CD4-positive, alpha-beta T cell treated with Interleukin-15 for 4 hours (primary cell): ENCODE data around the gene TMEM14C.
"Not testable (repeated sequence)": the region's sequence is repeated elsewhere in the genome, so short reads cannot be mapped to it uniquely, and the experiment has no call there.

Experiments used
- DNase-seq: peaks from one replicate; pipeline ENCODE4 v3.0.0-alpha.2; 2020; ENCODE audit warnings: low spot score

Gene TMEM14C

DNA sequence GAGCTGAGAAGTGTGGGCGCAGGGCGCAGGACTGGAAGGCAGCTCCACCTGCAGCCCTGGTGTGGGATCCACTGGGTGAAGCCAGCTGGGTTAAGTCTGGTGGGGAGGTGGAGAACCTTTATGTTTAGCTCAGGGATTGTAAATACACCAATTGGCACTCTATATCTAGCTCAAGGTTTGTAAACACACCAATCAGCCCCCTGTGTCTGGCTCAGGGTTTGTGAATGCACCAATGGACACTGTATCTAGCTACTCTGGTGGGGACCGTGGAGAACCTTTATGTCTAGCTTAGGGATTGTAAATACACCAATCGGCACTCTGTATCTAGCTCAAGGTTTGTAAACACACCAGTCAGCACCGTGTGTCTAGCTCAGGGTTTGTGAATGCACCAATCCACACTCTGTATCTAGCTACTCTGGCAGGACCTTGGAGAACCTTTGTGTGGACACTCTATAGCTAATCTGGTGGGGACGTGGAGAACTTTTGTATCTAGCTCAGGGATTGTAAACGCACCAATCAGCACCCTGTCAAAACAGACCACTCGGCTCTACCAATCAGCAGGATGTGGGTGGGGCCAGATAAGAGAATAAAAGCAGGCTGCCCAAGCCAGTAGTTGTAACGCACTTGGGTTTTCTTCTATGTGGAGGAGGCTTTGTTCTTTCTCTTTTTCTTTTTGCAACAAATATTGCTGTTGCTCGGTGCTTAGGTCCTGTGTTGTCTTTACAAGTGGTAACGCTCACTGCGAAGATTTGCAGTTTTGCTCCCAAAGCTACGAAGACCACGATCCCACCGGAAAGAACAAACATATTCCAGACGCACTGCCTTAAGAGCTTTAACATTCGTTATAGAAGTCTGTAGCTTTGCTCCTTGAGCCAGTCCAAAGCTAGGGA is 1.7 kb upstream of the TMEM14C start:
- DNase-seq, result peak; percentile 14

DNA sequence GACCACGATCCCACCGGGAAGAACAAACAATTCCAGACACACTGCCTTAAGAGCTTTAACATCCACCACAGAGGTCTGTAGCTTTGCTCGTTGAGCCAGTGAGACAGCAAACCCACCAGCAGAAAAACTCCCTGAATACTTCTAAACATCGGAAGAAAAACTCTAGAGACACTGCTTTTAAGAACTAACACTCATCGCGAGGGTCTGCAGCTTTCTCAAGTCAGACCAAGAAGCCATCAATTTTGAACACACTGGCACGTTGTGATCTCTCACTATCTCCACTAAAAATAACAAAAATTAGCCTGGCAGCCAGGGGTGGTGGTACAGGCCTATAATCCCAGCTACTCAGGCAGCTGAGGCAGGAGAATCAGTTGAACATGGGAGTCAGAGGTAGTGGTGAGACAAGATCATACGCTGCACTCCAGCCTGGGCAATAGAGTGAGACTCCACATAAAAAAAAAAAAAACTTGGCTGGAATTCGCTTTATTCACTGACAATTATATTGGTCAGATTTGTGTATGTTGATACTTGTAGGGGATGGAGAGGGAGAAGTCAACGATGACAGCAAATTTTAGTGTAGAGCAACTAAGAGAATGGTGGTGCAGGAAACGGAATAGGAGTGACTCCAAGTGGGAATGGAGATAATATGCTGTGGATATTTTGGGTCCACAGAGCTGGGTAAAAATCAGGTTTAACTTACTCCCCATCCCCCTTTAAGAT is 860 bp upstream of the TMEM14C start:
- DNase-seq, result no peak

DNA sequence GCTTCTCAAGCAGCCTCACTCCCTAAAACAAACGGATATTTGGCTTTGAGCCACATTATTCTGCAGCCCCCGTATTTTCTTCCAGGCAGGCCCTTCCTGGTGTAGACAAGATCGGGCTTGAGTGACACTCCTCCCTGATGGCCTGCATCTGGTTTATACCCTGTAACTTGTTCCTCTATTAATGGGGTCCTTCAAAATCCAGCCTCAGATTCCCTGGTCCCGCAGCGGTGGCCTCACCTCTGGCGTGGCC is 375 bp upstream of the TMEM14C start:
- no peak for DNase-seq

GRCh38 chr6:10723567-10723881 is 654 bp downstream of the TMEM14C start:
- DNase-seq, result no peak

GRCh38 chr6:10725044-10725443 is 2.2 kb downstream of the TMEM14C start:
- no peak for DNase-seq

GRCh38 chr6:10725716-10726115 is 2.8 kb downstream of the TMEM14C start:
- no peak for DNase-seq

DNA sequence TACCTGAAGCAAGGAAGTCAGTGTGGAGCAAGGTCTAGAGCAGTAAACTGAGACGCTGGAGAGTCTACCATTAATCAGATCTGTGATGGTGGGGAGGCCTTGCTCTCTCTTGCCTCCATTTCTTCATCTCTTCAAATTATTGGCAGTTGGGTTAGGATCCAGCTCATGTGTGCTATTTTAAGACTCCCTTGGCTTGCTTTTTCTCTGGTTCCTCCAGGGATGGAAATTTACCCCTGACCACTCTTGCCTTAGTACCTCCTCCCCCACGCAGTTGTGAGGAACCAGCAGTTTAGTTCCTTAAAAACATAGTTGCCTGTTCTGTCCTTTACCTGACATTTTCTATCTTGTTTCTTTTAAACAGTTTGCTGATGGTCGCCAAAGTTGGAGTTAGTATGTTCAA is 7.4 kb downstream of the TMEM14C start:
- DNase-seq, result no peak

- peak; percentile 34 for DNase-seq
Observed at GRCh38 chr6:10733151-10733715, 10.4 kb downstream of the TMEM14C start.

DNA sequence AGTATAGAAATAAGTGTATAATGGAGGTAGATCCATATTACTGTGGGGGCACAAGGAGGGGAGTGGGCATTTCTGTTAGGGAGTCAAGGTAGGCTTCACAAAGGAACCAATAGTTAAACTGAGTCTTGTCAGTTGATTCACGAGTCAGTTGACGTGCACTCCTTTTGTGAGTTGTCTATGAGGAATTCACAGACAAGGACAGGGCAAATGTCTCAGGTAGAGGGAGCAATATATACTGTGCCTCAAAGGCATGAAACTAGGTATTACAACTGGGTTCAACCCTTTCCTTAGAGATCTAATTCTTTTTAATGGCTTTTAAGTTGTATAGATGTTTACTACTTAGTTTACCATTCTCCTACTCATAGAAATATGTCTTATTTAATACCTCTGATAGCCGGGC is 11.0 kb downstream of the TMEM14C start:
- DNase-seq, result no peak

DNA sequence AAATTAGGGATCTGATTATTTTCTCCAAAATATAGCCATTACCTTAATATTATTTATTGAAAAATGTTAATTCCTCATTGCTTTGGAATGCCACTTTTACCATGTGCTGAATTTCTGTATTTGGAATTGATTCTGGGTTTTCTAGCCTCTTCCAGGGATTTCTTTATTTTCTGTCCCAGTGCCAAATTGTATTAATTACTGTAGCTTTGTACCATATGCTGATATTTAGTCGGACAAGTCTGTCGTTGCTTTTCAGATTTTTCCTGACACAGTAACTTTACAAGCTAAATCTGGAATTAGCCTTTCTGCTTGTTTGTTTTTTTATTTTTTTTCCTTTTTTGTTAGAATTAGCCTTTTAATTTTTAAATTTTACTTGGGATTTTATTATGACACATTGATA is 13.9 kb downstream of the TMEM14C start:
- no peak for DNase-seq

DNA sequence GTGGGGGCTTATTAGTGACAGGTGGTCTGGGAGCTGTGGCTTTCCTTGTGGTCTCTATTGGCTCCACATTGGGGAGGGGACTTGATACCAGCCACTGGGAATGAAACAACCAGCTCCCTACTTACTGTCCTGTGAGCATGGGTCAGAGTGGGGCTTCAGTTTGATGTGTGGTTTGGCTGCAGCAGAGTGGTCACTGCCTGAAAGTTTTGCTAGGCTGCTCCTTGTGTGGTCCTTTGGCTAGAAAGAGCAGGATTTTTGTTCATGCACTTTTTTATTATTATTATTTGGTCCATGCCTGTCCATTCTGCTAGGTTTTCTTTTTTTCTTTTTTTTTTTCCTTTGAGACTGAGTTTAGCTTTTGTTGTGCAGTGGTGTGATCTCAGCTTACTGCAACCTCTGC is 17.2 kb downstream of the TMEM14C start:
- no peak for DNase-seq

DNA sequence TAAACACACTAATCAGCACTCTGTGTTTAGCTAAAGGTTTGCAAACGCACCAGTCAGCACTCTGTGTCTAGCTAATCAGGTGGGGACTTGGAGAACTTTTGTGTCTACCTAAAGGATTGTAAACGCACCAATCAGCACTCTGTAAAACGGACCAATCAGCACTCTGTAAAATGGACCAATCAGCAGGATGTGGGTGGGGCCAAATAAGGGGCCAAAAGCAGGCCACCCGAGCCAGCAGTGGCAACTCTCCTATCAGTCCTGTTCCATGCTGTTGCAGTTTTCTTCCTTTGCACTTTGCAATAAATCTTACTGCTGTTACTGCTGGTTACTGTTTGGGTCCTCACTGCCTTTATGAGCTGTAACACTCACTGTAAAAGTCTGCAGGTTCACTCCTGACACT is 18.8 kb downstream of the TMEM14C start:
- not testable (repeated sequence) for DNase-seq

GRCh38 chr6:10742251-10742650 is 19.4 kb downstream of the TMEM14C start:
- no peak for DNase-seq

GRCh38 chr6:10743515-10743914 is 20.6 kb downstream of the TMEM14C start:
- DNase-seq, result no peak

GRCh38 chr6:10745116-10745515 is 22.2 kb downstream of the TMEM14C start:
- no peak for DNase-seq

DNA sequence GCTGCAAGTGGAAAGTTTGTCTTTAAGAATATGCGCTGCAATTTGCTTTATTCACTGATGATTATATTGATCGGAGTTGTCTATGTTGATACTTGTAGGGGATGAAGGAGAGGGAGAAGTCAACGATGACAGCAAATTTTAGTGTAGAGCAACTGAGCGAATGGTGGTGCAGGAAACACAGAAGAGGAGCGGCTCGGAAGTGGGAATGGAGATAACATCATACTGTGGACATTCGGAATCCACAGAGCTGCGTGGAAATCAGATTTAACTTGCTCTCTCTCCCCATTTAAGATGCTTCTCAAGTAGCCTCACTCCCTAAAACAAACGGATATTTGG is 24.0 kb downstream of the TMEM14C start:
- DNase-seq, result no peak

DNA sequence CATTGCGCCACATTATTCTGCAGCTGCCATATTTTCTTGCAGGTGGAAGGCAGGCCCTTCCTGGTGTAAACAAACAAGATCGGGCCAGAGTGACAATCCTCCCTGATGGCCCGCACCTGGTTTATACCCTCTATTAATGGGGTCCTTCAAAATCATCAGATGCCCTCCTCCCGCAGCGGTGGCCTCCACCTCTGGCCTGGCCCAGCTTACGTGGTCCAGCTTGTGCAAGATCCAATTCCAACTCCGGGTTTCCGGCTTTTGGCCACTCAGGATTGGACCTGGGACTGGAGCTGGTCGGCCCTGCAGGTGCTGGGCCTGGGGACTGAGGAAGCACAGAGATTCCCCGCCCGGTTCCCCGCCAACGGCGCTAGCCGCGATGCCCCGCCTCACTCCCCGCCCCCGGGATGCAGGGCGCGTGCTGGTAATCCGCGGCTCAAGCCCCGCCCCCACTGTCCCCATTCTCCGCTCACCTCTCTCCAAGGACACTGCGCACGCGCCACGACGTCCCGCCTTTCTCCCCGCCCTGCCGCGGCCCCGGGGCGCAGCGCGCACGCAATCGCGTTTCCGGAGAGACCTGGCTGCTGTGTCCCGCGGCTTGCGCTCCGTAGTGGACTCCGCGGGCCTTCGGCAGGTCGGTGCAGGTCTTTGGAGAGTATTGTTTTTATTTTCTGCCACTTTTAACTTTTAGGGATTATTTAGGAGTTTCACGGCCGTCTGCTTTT is 24.5 kb downstream of the TMEM14C start, which contains the start of gene TMEM14B:
TMEM14B (plus strand) TSS at position 555 of the 722 bp plus-strand sequence. CDS start 1,441 bp downstream, outside the sequence.
- DNase-seq, result peak; percentile 98

GRCh38 chr6:10749734-10750133 is 26.9 kb downstream of the TMEM14C start:
- no peak for DNase-seq

GRCh38 chr6:10750568-10750967 is 27.7 kb downstream of the TMEM14C start:
- not testable (repeated sequence) for DNase-seq

DNA sequence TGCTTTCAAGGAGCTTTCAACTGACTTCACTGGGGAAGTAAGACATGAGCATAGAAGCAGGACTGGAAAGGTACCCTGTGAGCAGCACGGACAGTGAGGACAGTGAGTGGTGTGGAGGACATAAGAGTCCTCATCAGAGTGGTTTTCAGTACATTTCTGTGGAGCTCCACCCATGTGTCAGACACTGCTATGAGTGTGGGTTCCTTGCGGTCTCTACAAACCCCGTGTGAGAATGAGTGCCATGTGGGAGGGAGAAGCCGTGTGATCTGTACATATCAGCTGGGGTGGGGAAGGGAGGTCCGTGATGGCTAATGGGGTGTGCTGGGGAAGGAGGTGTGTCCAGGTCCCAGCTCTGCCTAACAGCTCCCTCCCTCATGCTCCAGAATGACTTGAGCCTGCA is 28.9 kb downstream of the TMEM14C start:
- peak; percentile 24 for DNase-seq

GRCh38 chr6:10756085-10756484 is 33.2 kb downstream of the TMEM14C start:
- no peak for DNase-seq

GRCh38 chr6:10759312-10759839 is 36.5 kb downstream of the TMEM14C start:
- peak; percentile 29 for DNase-seq
